ENCODE results near the gene LY6G6D.

LY6G6D gene

GRCh38 chr6:31723245-31723979, 8.3 kb downstream of the LY6G6D start, which contains the start of gene MPIG6B:
Gene MPIG6B, plus strand, starts transcription at chr6:31723373. Its CDS starts 11 bp downstream, at chr6:31723384.
- H3K4me3 ChIP-seq (ENCODE audit: low read depth, low read length): no peak within 1 kb of the TSS
- no peak for DNase-seq (ENCODE audit: low read depth)
- TF ChIP-seq CTCF (IDR thresholded peaks at IDR 0.05; ENCODE audit: low read depth, low read length, missing control alignments): no peak
- in situ Hi-C loops (cut with HindIII; ENCODE audit: low sequenced_read_pairs): no loop called here

GRCh38 chr6:31723980-31724691, 9.0 kb downstream of the LY6G6D start:
- in situ Hi-C loops (cut with HindIII; ENCODE audit: low sequenced_read_pairs): no loop called here
- no peak overlapping the region for H3K4me3 ChIP-seq (ENCODE audit: low read depth, low read length)
- DNase-seq (ENCODE audit: low read depth): no peak
- TF ChIP-seq CTCF (IDR thresholded peaks at IDR 0.05; ENCODE audit: low read depth, low read length, missing control alignments): no peak

- no peak overlapping the region for H3K4me3 ChIP-seq (ENCODE audit: low read depth, low read length)
- DNase-seq (ENCODE audit: low read depth): no peak
- in situ Hi-C loops (cut with HindIII; ENCODE audit: low sequenced_read_pairs): no loop called here
- TF ChIP-seq CTCF (IDR thresholded peaks at IDR 0.05; ENCODE audit: low read depth, low read length, missing control alignments): no peak
Measured at GRCh38 chr6:31725502-31726350, 10.6 kb downstream of the LY6G6D start.

GRCh38 chr6:31727034-31727716, 12.0 kb downstream of the LY6G6D start:
- no peak for DNase-seq (ENCODE audit: low read depth)
- no peak overlapping the region for H3K4me3 ChIP-seq (ENCODE audit: low read depth, low read length)
- in situ Hi-C loops (cut with HindIII; ENCODE audit: low sequenced_read_pairs): no loop called here
- no peak for TF ChIP-seq CTCF (IDR thresholded peaks at IDR 0.05; ENCODE audit: low read depth, low read length, missing control alignments)

GRCh38 chr6:31727717-31728671, 12.8 kb downstream of the LY6G6D start:
- in situ Hi-C loops (cut with HindIII; ENCODE audit: low sequenced_read_pairs): no loop called here
- H3K4me3 ChIP-seq (ENCODE audit: low read depth, low read length): peak overlapping the region; percentile 97
- no peak for DNase-seq (ENCODE audit: low read depth)
- no peak for TF ChIP-seq CTCF (IDR thresholded peaks at IDR 0.05; ENCODE audit: low read depth, low read length, missing control alignments)
